ENCODE results near the gene TSPAN32.

Gene TSPAN32

DNA sequence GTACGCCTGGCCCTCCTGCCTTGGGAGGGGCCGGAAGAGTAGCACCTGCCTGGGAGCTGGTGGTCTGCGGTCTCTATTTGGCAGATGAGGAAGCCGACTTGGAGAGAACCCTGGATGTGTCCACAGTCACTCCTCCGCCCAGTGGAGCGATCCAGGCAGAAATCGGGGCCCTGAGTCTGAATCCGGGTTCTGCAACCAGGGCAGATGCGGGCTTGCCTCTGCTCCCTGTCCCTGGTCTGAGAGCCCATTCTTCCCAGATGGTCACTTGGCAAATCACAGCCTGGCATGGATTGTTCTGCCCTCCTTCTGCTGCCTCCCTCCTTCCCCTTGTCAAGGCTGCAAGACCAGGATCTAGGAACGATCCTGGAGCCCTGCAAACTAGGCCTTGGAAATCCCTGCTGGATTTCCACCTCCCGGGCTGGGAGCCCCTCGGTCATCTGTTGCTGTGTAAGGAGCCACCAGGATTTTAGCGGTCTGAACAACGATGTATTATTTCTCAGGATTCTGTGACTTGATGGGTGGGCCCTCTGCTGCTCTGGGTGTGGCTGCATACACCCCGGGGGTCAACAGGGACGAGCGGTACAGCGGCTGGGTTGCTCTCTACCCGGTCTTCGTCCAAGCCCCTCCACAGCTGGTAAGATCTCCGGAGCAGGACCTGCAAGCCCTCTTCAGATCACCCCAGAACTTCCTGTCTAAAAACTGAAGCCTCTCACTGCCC, 29.4 kb upstream of the TSPAN32 start:
- no peak overlapping the region for H3K4me3 ChIP-seq (replicated peaks; ENCODE audit: low read depth, low read length)
- TF ChIP-seq, protein P1, sequence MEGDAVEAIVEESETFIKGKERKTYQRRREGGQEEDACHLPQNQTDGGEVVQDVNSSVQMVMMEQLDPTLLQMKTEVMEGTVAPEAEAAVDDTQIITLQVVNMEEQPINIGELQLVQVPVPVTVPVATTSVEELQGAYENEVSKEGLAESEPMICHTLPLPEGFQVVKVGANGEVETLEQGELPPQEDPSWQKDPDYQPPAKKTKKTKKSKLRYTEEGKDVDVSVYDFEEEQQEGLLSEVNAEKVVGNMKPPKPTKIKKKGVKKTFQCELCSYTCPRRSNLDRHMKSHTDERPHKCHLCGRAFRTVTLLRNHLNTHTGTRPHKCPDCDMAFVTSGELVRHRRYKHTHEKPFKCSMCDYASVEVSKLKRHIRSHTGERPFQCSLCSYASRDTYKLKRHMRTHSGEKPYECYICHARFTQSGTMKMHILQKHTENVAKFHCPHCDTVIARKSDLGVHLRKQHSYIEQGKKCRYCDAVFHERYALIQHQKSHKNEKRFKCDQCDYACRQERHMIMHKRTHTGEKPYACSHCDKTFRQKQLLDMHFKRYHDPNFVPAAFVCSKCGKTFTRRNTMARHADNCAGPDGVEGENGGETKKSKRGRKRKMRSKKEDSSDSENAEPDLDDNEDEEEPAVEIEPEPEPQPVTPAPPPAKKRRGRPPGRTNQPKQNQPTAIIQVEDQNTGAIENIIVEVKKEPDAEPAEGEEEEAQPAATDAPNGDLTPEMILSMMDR (IDR thresholded peaks at IDR 0.05; ENCODE audit: insufficient read depth, low read length, poor library complexity, severe bottlenecking) = no peak
- DNase-seq (ENCODE audit: extremely low read depth, insufficient read length) = no peak
- H3K27me3 ChIP-seq (replicated peaks; ENCODE audit: control insufficient read depth, insufficient read depth, low read length) = no peaks in the 10 kb centered on the region; the same call in 1 of the 2 replicates
- H3K36me3 ChIP-seq (ENCODE audit: control insufficient read depth, insufficient read depth, low read length) = no peaks in the 10 kb centered on the region

DNA sequence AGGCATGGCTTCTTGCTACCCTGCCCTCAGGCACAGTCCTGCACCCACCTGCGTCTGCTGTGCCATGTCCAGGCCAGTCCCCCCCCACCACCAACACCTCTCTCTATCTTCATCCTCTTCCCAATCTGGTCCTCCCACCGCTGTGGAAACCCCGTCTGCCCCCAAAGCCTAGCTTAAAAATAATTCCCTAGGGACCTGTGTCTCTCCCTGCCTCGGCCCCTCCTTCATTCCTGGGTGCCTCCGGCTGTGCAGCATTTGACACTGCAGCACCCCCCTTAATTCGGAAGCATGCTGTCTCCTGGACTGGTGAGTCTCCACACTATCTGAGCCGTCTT, 28.9 kb upstream of the TSPAN32 start:
- no peaks in the 10 kb centered on the region; the same call in 1 of the 2 replicates for H3K27me3 ChIP-seq (replicated peaks; ENCODE audit: control insufficient read depth, insufficient read depth, low read length)
- no peaks in the 10 kb centered on the region for H3K36me3 ChIP-seq (ENCODE audit: control insufficient read depth, insufficient read depth, low read length)
- TF ChIP-seq, protein P1 (IDR thresholded peaks at IDR 0.05; ENCODE audit: insufficient read depth, low read length, poor library complexity, severe bottlenecking) = no peak
- no peak overlapping the region for H3K4me3 ChIP-seq (replicated peaks; ENCODE audit: low read depth, low read length)
- DNase-seq (ENCODE audit: extremely low read depth, insufficient read length) = no peak

DNA sequence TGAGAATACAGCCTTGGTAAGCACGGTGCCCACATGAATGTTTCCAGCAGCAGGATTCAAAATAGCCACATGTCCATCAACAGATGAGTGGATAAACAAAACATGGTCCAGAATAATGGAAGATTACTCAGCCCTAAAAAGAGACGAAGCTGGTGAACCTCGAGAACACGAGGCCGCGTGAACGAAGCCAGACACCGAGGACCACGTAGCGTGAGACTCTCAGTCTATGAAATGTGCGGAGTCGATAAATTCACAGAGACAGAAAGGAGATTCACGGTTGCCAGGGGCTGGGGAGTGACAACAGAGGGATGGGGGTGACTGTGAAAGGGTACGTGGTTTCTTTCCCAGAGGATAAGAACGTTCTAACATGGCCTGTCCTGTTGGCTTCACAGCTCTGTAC, 28.5 kb upstream of the TSPAN32 start:
- no peaks in the 10 kb centered on the region for H3K36me3 ChIP-seq (ENCODE audit: control insufficient read depth, insufficient read depth, low read length)
- no peak overlapping the region for H3K4me3 ChIP-seq (replicated peaks; ENCODE audit: low read depth, low read length)
- TF ChIP-seq, protein P1 (IDR thresholded peaks at IDR 0.05; ENCODE audit: insufficient read depth, low read length, poor library complexity, severe bottlenecking) = no peak
- no peak for DNase-seq (ENCODE audit: extremely low read depth, insufficient read length)
- no peaks in the 10 kb centered on the region; the same call in 1 of the 2 replicates for H3K27me3 ChIP-seq (replicated peaks; ENCODE audit: control insufficient read depth, insufficient read depth, low read length)

DNA sequence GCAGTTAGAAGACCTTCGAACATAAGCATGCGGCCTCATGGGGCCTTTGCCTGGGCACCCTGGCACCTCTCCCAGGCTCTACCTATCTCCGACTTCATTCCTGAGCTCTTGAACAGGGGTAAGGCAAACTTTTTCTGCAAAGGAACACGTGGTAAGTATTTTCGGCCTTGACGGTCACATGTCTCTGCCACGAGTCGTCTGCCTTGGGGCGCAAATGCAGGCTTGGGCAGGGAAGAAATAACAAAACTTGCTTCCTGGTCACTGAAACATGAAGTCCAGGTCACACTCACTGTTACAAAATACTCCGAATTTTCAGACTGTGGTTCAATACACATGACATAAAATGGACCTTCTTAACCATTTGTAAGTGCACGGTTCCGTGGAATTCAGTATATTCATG, 28.0 kb upstream of the TSPAN32 start:
- Histone ChIP-seq H3K36me3 (ENCODE audit: control insufficient read depth, insufficient read depth, low read length) (no peaks in the 10 kb centered on the region), H3K4me3 (replicated peaks; ENCODE audit: low read depth, low read length) (no peak overlapping the region), H3K27me3 (replicated peaks; ENCODE audit: control insufficient read depth, insufficient read depth, low read length) (no peaks in the 10 kb centered on the region; the same call in 1 of the 2 replicates)
- TF ChIP-seq, protein P1 (IDR thresholded peaks at IDR 0.05; ENCODE audit: insufficient read depth, low read length, poor library complexity, severe bottlenecking) = no peak
- DNase-seq (ENCODE audit: extremely low read depth, insufficient read length) = no peak

DNA sequence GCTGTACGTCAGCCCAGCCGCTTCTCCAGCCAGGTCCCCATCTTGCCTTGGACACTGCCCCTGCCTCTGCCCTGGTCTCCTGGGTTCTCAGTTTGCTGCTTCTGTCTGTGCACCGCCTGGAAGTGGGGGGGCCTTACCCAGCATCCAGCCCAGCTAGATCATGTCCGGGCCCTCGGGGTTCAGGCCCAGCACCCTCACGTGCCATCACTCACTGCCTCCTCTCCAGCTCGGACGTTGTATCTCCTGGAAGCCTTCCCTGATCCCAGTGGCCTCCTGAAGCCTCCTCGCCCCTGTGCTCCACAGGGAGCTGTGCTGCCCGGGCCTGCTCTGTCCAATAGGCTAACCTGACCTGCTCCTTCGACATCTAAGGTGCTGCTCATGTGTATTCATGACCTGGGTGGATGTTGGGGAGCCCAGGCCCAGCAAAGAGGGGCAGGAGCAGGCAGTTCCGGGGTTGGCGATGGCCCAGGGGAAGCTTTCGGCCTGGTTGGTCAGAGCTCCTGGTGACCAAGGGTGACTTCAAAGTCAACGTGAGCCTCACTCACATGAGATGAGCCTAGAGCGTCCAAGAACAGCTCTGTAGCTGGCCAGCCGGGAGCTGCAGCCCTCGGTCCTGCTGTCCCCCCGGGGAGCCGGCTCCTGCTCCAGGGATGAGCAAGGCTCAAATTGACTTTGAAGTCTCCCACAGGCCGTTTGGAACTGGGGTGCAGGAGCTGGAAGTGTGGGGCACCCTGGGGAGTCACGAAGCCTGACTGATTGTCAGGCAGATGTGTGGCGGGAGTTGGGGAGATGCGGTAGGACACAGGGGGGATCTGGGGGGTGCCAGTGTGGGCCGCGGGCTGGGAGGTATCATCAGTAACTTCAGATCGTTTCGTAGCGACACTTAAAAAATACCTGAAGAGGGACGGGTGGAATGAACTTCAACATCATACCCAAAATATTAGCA, 26.2 kb upstream of the TSPAN32 start:
- DNase-seq (ENCODE audit: extremely low read depth, insufficient read length) = no peak
- Histone ChIP-seq H3K4me3 (replicated peaks; ENCODE audit: low read depth, low read length) (no peak overlapping the region), H3K27me3 (replicated peaks; ENCODE audit: control insufficient read depth, insufficient read depth, low read length) (no peaks in the 10 kb centered on the region; the same call in 1 of the 2 replicates), H3K36me3 (ENCODE audit: control insufficient read depth, insufficient read depth, low read length) (no peaks in the 10 kb centered on the region)
- TF ChIP-seq, protein P1 (IDR thresholded peaks at IDR 0.05; ENCODE audit: insufficient read depth, low read length, poor library complexity, severe bottlenecking) = no peak
